WTC11 (cell line): ENCODE measurements around the gene TSPAN6.

Experiments used
- ATF1 ChIP-seq: sonication (generic); formaldehyde crosslinking; IDR thresholded peaks from 2 replicates; pipeline ENCODE4 v1.8.1; 2023; ENCODE audit warnings: mild to moderate bottlenecking, moderate library complexity, missing genetic modification reagents
- ATF3 ChIP-seq: sonication (generic); formaldehyde crosslinking; conservative IDR thresholded peaks from 2 replicates; pipeline ENCODE4 v1.8.1; 2022; ENCODE audit warnings: mild to moderate bottlenecking, missing genetic modification reagents
- CTCF ChIP-seq: fragments of 200-600 bp; IDR thresholded peaks from 2 replicates; pipeline ENCODE4 v1.8.0; 2022; ENCODE audit warnings: antibody characterized with exemption
- ETV6 ChIP-seq: sonication (generic); formaldehyde crosslinking; IDR thresholded peaks from 2 replicates; pipeline ENCODE4 v1.8.1; 2022; ENCODE audit warnings: mild to moderate bottlenecking, missing genetic modification reagents
- NFATC4 ChIP-seq: fragments of 250-450 bp; sonication (Bioruptor Pico); IDR thresholded peaks from 2 replicates; pipeline ENCODE4 v1.9.0; 2021; ENCODE audit warnings: mild to moderate bottlenecking
- NR2C2 ChIP-seq: sonication (generic); formaldehyde crosslinking; IDR thresholded peaks from 2 replicates; pipeline ENCODE4 v1.8.0; 2022; ENCODE audit warnings: mild to moderate bottlenecking, missing genetic modification reagents
- SP1 ChIP-seq: sonication (generic); formaldehyde crosslinking; conservative IDR thresholded peaks from 2 replicates; pipeline ENCODE4 v1.8.1; 2022; ENCODE audit warnings: missing genetic modification reagents
- TCF7 ChIP-seq: sonication (generic); formaldehyde crosslinking; IDR thresholded peaks from 2 replicates; pipeline ENCODE4 v1.8.0; 2022; ENCODE audit warnings: mild to moderate bottlenecking, low read depth, missing genetic modification reagents, moderate library complexity
- TEAD4 ChIP-seq: sonication (generic); formaldehyde crosslinking; IDR thresholded peaks from 2 replicates; pipeline ENCODE4 v1.8.0; 2022; ENCODE audit warnings: mild to moderate bottlenecking, missing genetic modification reagents
- ZNF138 ChIP-seq: sonication (generic); formaldehyde crosslinking; conservative IDR thresholded peaks from 2 replicates; pipeline ENCODE4 v1.8.1; 2022; ENCODE audit warnings: mild to moderate bottlenecking, moderate library complexity, missing genetic modification reagents

DNA sequence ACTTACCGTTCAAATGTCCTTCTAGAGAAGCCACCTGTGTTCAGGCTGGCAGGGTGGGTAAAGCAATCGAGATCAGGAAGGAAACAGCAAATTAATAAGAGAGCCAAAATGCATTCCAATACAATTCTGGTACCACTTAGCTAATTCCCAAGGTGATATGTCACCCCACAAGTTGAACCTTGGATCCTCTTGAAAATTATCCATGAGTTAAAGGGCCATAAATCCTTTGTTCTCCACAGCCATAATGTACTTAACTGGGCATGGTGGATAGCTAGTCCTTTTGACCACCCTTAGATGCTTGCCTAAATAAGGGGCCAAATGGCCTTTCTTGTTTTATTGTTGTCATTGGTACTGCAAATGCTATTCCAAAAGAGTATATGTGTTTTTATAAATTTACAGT is 49.9 kb downstream of the TSPAN6 start:
- TF ChIP-seq CTCF (no peak), ZNF138 (CRISPR knock-in tag) (no peak), SP1 (CRISPR knock-in tag) (no peak), ATF3 (CRISPR knock-in tag) (no peak), NR2C2 (no peak), ATF1 (no peak), TEAD4 (CRISPR knock-in tag) (no peak), TCF7 (CRISPR knock-in tag) (no peak), NFATC4 (CRISPR knock-in tag) (no peak), ETV6 (no peak)
